Activated CD4-positive, alpha-beta T cell treated with anti-CD3 and anti-CD28 coated beads, Interleukin-2, amount 50 U/mL, for 4 hours (primary cell): ENCODE data around the gene IFNA10.
"Not testable (repeated sequence)": the region's sequence is repeated elsewhere in the genome, so short reads cannot be mapped to it uniquely, and the experiment has no call there.

Experiments used
- DNase-seq, 2 experiments: peaks; one replicate each; pipeline ENCODE4 v3.0.0-alpha.2; 2020

Gene IFNA10

GRCh38 chr9:21207043-21207442 lies at the start of gene IFNA10:
Gene IFNA10 (minus strand): TSS chr9:21207143. CDS start chr9:21207097, 46 bp downstream.
- not testable (repeated sequence) for DNase-seq

- DNase-seq = no peak
Observed at GRCh38 chr9:21255538-21256212, 48.7 kb upstream of the IFNA10 start.

GRCh38 chr9:21252721-21253547 lies 46.0 kb upstream of the IFNA10 start:
- DNase-seq = no peak

- DNase-seq = no peak
Observed at GRCh38 chr9:21251638-21252037, 44.7 kb upstream of the IFNA10 start.

- no peak for DNase-seq
Observed at GRCh38 chr9:21251190-21251589, 44.2 kb upstream of the IFNA10 start.

GRCh38 chr9:21244836-21245235 lies 37.9 kb upstream of the IFNA10 start:
- DNase-seq = no peak

GRCh38 chr9:21239911-21240310 lies 33.0 kb upstream of the IFNA10 start, which contains the start of gene IFNA14:
Gene IFNA14 (minus strand): TSS chr9:21240005. CDS start chr9:21239935, 70 bp downstream.
- DNase-seq = no peak

GRCh38 chr9:21236360-21236714 lies 29.4 kb upstream of the IFNA10 start:
- not testable (repeated sequence) for DNase-seq

- not testable (repeated sequence) for DNase-seq
Observed at GRCh38 chr9:21235468-21236359, 28.8 kb upstream of the IFNA10 start.

- DNase-seq = no peak
Observed at GRCh38 chr9:21234153-21234687, 27.3 kb upstream of the IFNA10 start.

GRCh38 chr9:21233258-21233657 lies 26.3 kb upstream of the IFNA10 start:
- no peak for DNase-seq

- no peak for DNase-seq
Observed at GRCh38 chr9:21228122-21228521, 21.2 kb upstream of the IFNA10 start, which contains the start of gene IFNA17. Gene IFNA17 (minus strand): TSS chr9:21228222. CDS start chr9:21228173, 49 bp downstream.

GRCh38 chr9:21217211-21217610 lies 10.3 kb upstream of the IFNA10 start, which contains the start of gene IFNA16:
Gene IFNA16 (minus strand): TSS chr9:21217311. CDS start chr9:21217305, 6 bp downstream.
- not testable (repeated sequence) for DNase-seq

GRCh38 chr9:21213411-21214326 lies 6.7 kb upstream of the IFNA10 start:
- DNase-seq = not testable (repeated sequence)

- DNase-seq = not testable (repeated sequence)
Observed at GRCh38 chr9:21212160-21212559, 5.2 kb upstream of the IFNA10 start.

GRCh38 chr9:21210782-21211181 lies 3.8 kb upstream of the IFNA10 start:
- DNase-seq = not testable (repeated sequence)

GRCh38 chr9:21210311-21210710 lies 3.4 kb upstream of the IFNA10 start:
- no peak for DNase-seq

GRCh38 chr9:21205204-21205603 lies 1.7 kb downstream of the IFNA10 start:
- DNase-seq = no peak

- DNase-seq = not testable (repeated sequence)
Observed at GRCh38 chr9:21202105-21202504, 4.8 kb downstream of the IFNA10 start, which contains the start of gene IFNA7. Gene IFNA7 (minus strand): TSS chr9:21202205. CDS start chr9:21202165, 40 bp downstream.

- peak in 1 of 2 experiments; percentile 15 for DNase-seq
Observed at GRCh38 chr9:21194867-21195776, 11.8 kb downstream of the IFNA10 start.
